ENCODE measurements around the gene FGFR2.

The FGFR2 gene

GRCh38 chr10:121598263-121599249, at the start of gene FGFR2:
Gene FGFR2 (minus strand): TSS chr10:121598444. CDS start chr10:121593817, 4,627 bp downstream.
- peaks cover 2% of the 10 kb centered on the region for H3K4me1 Mint-ChIP-seq
- DNase-seq (no peak), ATAC-seq (peak; percentile 49)
- no peak within 1 kb of the TSS for H3K27ac Mint-ChIP-seq
- peaks cover 2% of the 10 kb centered on the region for H3K36me3 Mint-ChIP-seq (ENCODE audit: low read depth)
- H3K27me3 Mint-ChIP-seq: peaks cover 64% of the 10 kb centered on the region
- H3K4me3 Mint-ChIP-seq: no peak within 1 kb of the TSS
- H3K9me3 Mint-ChIP-seq: no peaks in the 10 kb centered on the region

- DNase-seq (no peak), ATAC-seq (no peak)
- Mint-ChIP-seq H3K27me3 (peaks cover 3% of the 10 kb centered on the region), H3K4me3 (no peak overlapping the region), H3K27ac (no peak overlapping the region), H3K9me3 (no peaks in the 10 kb centered on the region), H3K4me1 (no peaks in the 10 kb centered on the region), H3K36me3 (ENCODE audit: low read depth) (no peaks in the 10 kb centered on the region)
Measured at GRCh38 chr10:121647401-121647800, 49.2 kb upstream of the FGFR2 start.

- Mint-ChIP-seq H3K4me1 (no peaks in the 10 kb centered on the region), H3K27me3 (peaks cover 3% of the 10 kb centered on the region)
- no peak for ATAC-seq
Measured at GRCh38 chr10:121645696-121646095, 47.5 kb upstream of the FGFR2 start.

GRCh38 chr10:121644501-121644900, 46.3 kb upstream of the FGFR2 start:
- H3K4me3 Mint-ChIP-seq: no peak overlapping the region
- no peak overlapping the region for H3K27ac Mint-ChIP-seq
- no peaks in the 10 kb centered on the region for H3K4me1 Mint-ChIP-seq
- H3K27me3 Mint-ChIP-seq: peaks cover 3% of the 10 kb centered on the region
- peaks cover 7% of the 10 kb centered on the region for H3K9me3 Mint-ChIP-seq
- DNase-seq (no peak), ATAC-seq (no peak)
- H3K36me3 Mint-ChIP-seq (ENCODE audit: low read depth): no peaks in the 10 kb centered on the region

More at GRCh38 chr10:121645696-121646095, 47.5 kb upstream of the FGFR2 start:
- no peak for DNase-seq
- Mint-ChIP-seq H3K36me3 (ENCODE audit: low read depth) (no peaks in the 10 kb centered on the region), H3K4me3 (no peak overlapping the region), H3K27ac (no peak overlapping the region), H3K9me3 (peaks cover 7% of the 10 kb centered on the region)

- Mint-ChIP-seq H3K36me3 (ENCODE audit: low read depth) (no peaks in the 10 kb centered on the region), H3K9me3 (peaks cover 18% of the 10 kb centered on the region), H3K27ac (no peak overlapping the region), H3K4me3 (no peak overlapping the region), H3K4me1 (no peaks in the 10 kb centered on the region), H3K27me3 (no peaks in the 10 kb centered on the region)
- DNase-seq (no peak), ATAC-seq (no peak)
Measured at GRCh38 chr10:121640266-121640665, 42.0 kb upstream of the FGFR2 start.

- Mint-ChIP-seq H3K27ac (no peak overlapping the region), H3K36me3 (ENCODE audit: low read depth) (no peaks in the 10 kb centered on the region), H3K9me3 (peaks cover 18% of the 10 kb centered on the region), H3K4me3 (no peak overlapping the region), H3K27me3 (no peaks in the 10 kb centered on the region), H3K4me1 (no peaks in the 10 kb centered on the region)
- DNase-seq (no peak), ATAC-seq (no peak)
Measured at GRCh38 chr10:121639416-121639815, 41.2 kb upstream of the FGFR2 start.

GRCh38 chr10:121637437-121637836, 39.2 kb upstream of the FGFR2 start:
- Mint-ChIP-seq H3K36me3 (ENCODE audit: low read depth) (no peaks in the 10 kb centered on the region), H3K4me3 (no peak overlapping the region), H3K27me3 (no peaks in the 10 kb centered on the region), H3K9me3 (peaks cover 18% of the 10 kb centered on the region), H3K4me1 (no peaks in the 10 kb centered on the region), H3K27ac (no peak overlapping the region)
- ATAC-seq: no peak
- no peak for DNase-seq

- no peak for ATAC-seq
- DNase-seq: no peak
- Mint-ChIP-seq H3K9me3 (peaks cover 11% of the 10 kb centered on the region), H3K4me1 (no peaks in the 10 kb centered on the region), H3K36me3 (ENCODE audit: low read depth) (no peaks in the 10 kb centered on the region), H3K4me3 (no peak overlapping the region), H3K27me3 (no peaks in the 10 kb centered on the region), H3K27ac (no peak overlapping the region)
Measured at GRCh38 chr10:121633056-121633455, 34.8 kb upstream of the FGFR2 start.

- no peak overlapping the region for H3K27ac Mint-ChIP-seq
- no peaks in the 10 kb centered on the region for H3K36me3 Mint-ChIP-seq (ENCODE audit: low read depth)
- no peaks in the 10 kb centered on the region for H3K4me1 Mint-ChIP-seq
- H3K27me3 Mint-ChIP-seq: no peaks in the 10 kb centered on the region
- DNase-seq: no peak
- no peak overlapping the region for H3K4me3 Mint-ChIP-seq
- no peak for ATAC-seq
- peaks cover 4% of the 10 kb centered on the region for H3K9me3 Mint-ChIP-seq
Measured at GRCh38 chr10:121631365-121632029, 33.3 kb upstream of the FGFR2 start.

GRCh38 chr10:121628859-121629258, 30.6 kb upstream of the FGFR2 start:
- Mint-ChIP-seq H3K4me3 (no peak overlapping the region), H3K4me1 (no peaks in the 10 kb centered on the region), H3K27me3 (no peaks in the 10 kb centered on the region), H3K9me3 (no peaks in the 10 kb centered on the region), H3K27ac (no peak overlapping the region), H3K36me3 (ENCODE audit: low read depth) (no peaks in the 10 kb centered on the region)
- ATAC-seq: no peak
- no peak for DNase-seq

GRCh38 chr10:121627876-121628581, 29.8 kb upstream of the FGFR2 start:
- ATAC-seq (no peak), DNase-seq (no peak)
- Mint-ChIP-seq H3K27ac (no peak overlapping the region), H3K36me3 (ENCODE audit: low read depth) (no peaks in the 10 kb centered on the region), H3K4me3 (no peak overlapping the region), H3K27me3 (no peaks in the 10 kb centered on the region), H3K9me3 (no peaks in the 10 kb centered on the region), H3K4me1 (no peaks in the 10 kb centered on the region)

GRCh38 chr10:121624836-121625486, 26.7 kb upstream of the FGFR2 start:
- DNase-seq (no peak), ATAC-seq (no peak)
- no peaks in the 10 kb centered on the region for H3K27me3 Mint-ChIP-seq
- H3K9me3 Mint-ChIP-seq: no peaks in the 10 kb centered on the region
- H3K4me3 Mint-ChIP-seq: no peak overlapping the region
- H3K4me1 Mint-ChIP-seq: no peaks in the 10 kb centered on the region
- H3K27ac Mint-ChIP-seq: no peak overlapping the region
- no peaks in the 10 kb centered on the region for H3K36me3 Mint-ChIP-seq (ENCODE audit: low read depth)

- DNase-seq (no peak), ATAC-seq (no peak)
- H3K4me3 Mint-ChIP-seq: no peak overlapping the region
- peaks cover 2% of the 10 kb centered on the region for H3K27me3 Mint-ChIP-seq
- H3K4me1 Mint-ChIP-seq: no peaks in the 10 kb centered on the region
- H3K27ac Mint-ChIP-seq: no peak overlapping the region
- no peaks in the 10 kb centered on the region for H3K9me3 Mint-ChIP-seq
- no peaks in the 10 kb centered on the region for H3K36me3 Mint-ChIP-seq (ENCODE audit: low read depth)
Measured at GRCh38 chr10:121618906-121619305, 20.7 kb upstream of the FGFR2 start.

GRCh38 chr10:121617176-121617575, 18.9 kb upstream of the FGFR2 start:
- no peak for DNase-seq
- no peak overlapping the region for H3K4me3 Mint-ChIP-seq
- ATAC-seq: no peak
- no peaks in the 10 kb centered on the region for H3K4me1 Mint-ChIP-seq
- no peak overlapping the region for H3K27ac Mint-ChIP-seq
- H3K36me3 Mint-ChIP-seq (ENCODE audit: low read depth): no peaks in the 10 kb centered on the region
- no peaks in the 10 kb centered on the region for H3K9me3 Mint-ChIP-seq
- peaks cover 2% of the 10 kb centered on the region for H3K27me3 Mint-ChIP-seq

Measured in activated naive CD8-positive, alpha-beta T cell treated with anti-CD3 and anti-CD28 coated beads, Interleukin-2, amount 50 U/mL, for 24 hours (primary cell).